Stimulated activated CD8-positive, alpha-beta memory T cell treated with anti-CD3 and anti-CD28 coated beads, Interleukin-7, amount 100 ng/mL, for 4 hours (primary cell): Measurements from ENCODE around the gene ARL5C.

Experiments
- DNase-seq, 2 donors: peaks; one replicate each; pipeline ENCODE4 v3.0.0-alpha.2; 2020; ENCODE audit warnings: low read depth in 2 of 2

ARL5C gene

GRCh38 chr17:39165841-39166349 lies at the start of gene ARL5C:
ARL5C (minus strand) TSS chr17:39166161; CDS start chr17:39165760, 401 bp downstream.
- no peak for DNase-seq

DNA sequence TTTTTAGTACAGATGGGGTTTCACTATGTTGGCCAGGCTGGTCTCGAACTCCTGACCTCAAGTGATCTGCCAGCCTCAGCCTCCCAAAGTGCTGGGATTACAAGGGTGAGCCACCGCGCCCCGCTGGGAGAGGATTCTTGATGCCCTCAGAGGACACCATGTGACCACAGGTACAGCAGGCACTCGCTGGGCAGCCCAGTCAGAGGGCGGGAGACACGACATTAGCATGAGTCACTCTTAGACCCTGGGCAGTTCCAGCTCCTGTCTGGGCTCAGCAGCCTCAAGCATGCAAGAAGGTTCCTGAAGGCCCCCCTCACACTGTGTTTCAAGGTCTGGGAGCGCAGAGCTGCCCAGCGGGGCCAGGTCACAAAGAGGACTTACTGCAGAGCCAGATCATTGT lies 47.9 kb upstream of the ARL5C start:
- no peak for DNase-seq

GRCh38 chr17:39212841-39213480 lies 47.0 kb upstream of the ARL5C start:
- no peak for DNase-seq

DNA sequence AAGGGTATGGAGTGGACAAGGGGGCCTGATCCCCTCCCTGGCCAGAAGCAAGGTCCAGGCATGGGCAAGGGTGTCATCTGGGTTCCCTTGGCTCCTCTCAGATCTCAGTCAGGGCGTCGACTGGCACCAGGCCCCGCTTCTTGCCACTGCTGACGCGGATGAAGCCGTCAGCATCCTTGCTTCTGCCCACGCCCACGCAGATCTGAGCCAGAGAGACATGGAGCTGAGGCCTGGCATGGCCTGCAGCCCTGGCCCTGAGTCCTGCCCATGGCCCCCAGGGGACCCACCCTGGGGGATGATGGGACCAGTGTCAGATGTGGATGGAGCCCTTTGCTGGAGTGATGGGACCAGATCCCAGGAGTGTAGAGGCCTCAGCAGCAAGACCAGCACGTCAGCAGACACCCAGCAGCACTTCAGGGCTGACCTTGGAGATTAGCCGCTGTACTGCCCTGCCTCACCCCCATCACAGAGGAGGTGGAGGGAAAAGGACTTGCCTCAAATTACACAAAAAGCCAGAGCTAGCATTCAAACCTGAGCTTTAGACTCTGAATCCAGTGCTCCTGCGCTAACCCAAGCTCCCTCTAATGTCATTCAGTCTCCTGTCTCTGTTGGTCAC lies 46.3 kb upstream of the ARL5C start:
- DNase-seq = no peak

- DNase-seq = no peak
Measured at GRCh38 chr17:39210093-39210434, 44.1 kb upstream of the ARL5C start.

DNA sequence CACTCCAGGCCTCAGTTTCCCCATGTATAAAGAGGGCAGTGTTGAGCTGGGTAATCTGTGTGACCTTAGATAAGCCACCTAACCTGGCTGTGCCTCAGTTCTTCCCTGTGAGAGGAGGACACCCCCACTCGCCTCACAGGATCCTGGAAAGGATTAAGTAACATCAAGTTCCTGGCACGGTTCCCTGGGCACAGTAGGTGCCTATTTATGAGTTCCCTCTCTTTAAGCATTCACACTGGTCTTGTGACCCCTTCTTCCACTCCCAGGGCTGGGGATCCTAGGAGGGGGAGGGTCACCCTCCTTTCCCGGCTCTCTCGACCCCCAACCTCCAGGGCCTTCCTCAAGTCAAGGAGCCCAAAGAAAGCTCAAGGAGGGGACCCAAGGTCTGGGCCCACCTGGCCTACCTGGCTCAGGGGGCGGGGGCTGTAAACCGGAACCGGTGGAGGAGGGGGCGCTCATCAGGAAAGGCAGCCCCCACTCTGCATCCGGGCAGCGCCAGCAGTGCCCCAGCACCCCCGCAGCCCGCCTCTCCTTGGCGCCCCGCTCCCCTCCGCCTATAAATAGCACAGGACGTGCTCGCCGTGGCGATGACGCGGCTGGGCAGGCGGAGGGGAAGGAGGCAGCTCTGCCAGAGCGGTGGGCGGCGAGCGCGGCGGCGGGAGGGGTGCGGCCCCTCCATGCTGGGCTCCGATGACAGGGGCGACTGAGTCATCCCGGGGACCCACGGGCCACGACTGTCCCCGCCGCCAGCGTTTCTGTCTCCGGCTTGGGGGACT lies 43.5 kb upstream of the ARL5C start:
- peak; percentile 72 to 90 for DNase-seq

DNA sequence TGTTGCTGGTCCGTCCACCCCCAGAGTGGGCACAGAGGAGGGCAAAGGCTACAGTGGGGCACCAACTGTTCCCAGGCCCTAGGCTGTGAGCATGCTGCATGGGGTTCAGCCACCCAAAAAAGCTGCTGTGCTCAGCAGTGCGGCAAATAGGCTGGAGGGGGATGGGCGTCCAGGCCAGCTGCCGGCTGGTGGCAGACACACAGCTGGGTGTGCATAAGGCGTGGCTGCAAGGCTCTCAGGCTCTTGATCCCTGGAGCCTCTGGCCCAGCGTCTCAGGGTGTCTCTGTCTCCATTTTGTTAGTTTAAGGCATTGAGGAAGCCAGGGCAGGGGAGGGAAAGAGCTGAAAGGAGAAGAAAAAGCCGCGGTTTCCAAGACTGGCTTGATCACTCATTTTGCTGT lies 42.9 kb upstream of the ARL5C start:
- no peak for DNase-seq

- DNase-seq = no peak
Measured at GRCh38 chr17:39208136-39208535, 42.2 kb upstream of the ARL5C start.

DNA sequence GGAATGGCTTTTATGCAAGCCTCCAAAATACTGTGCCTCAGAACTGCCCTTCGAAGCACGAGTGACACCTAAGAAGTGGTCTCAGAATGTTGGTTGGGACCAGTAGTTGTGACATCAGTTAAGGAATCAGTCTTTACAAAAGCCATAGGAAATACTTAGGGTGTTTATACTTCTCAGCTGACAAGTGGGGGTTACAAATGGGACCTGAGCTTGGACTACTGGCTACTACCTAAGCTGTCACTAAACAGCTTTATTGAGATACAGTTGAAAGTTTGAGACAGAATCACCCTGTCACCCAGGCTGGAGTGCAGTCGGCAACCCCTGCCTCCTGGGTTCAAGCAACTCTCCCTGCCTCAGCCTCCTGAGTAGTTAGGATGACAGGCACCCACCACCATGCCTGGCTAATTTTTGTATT lies 39.2 kb upstream of the ARL5C start:
- DNase-seq = no peak

DNA sequence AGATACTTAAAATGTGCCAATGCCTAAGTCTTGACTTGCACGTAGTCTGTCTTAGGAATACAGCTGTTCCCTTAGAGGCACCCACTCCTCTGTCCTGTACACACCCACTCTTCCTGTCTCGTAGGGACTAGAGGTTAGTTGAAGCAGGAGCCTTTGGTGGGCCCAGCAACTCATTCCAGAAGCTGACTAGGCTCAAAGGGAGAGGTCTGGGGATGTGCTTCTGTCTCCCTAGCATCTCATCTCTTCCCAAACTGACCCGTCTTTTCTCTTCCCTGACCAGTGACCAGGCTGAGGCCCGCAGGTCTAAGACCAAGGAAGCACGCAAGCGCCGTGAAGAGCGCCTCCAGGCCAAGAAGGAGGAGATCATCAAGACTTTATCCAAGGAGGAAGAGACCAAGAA lies 38.3 kb upstream of the ARL5C start:
- no peak for DNase-seq

- DNase-seq = no peak
Measured at GRCh38 chr17:39200957-39201510, 35.1 kb upstream of the ARL5C start.

DNA sequence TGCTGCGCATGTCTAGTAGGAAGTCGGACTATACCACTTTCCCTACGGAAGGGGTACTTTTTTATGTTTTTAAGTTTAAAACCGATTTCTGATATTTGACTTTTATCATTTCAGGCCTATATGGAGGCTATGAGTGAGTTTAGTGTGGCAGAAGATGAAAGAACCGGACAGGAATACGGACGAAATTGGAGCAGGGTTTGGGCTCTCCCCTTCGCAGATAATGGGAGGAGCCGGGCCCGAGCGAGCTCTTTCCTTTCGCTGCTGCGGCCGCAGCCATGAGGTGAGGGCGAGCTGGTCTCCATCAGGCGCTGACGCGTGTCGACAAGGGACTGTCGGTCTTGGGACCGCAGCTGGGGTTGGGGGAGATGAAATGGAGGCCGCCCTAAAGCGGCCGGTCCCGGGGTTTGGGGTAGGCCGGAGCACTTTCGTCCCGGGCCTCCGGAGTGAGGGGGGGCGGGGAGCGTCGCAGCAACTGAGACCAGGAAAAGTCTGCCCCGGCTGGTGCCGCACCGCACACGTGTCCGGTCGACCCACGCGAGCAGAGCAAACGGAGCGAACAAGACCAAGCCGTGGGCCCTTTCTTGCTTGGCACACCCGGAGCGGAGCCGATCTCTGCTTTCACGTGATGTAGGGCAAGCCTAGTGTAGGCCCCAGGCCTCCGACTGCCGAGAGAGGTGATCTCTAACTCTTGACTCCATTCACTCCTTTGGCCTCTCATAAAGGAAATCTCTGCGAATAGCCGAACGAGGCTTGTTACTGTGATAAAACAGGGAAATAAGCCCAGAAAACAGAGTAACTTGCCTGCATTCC lies 34.3 kb upstream of the ARL5C start, which contains the start of gene RPL19:
Gene RPL19 (plus strand): TSS at position 214 of the 810 bp plus-strand sequence. CDS start 62 bp downstream, at position 276.
- peak; percentile 70 to 74 for DNase-seq

- peak; percentile 84 to 92 for DNase-seq
Measured at GRCh38 chr17:39199820-39200069, 33.8 kb upstream of the ARL5C start.

- no peak for DNase-seq
Measured at GRCh38 chr17:39198186-39198566, 32.2 kb upstream of the ARL5C start.

DNA sequence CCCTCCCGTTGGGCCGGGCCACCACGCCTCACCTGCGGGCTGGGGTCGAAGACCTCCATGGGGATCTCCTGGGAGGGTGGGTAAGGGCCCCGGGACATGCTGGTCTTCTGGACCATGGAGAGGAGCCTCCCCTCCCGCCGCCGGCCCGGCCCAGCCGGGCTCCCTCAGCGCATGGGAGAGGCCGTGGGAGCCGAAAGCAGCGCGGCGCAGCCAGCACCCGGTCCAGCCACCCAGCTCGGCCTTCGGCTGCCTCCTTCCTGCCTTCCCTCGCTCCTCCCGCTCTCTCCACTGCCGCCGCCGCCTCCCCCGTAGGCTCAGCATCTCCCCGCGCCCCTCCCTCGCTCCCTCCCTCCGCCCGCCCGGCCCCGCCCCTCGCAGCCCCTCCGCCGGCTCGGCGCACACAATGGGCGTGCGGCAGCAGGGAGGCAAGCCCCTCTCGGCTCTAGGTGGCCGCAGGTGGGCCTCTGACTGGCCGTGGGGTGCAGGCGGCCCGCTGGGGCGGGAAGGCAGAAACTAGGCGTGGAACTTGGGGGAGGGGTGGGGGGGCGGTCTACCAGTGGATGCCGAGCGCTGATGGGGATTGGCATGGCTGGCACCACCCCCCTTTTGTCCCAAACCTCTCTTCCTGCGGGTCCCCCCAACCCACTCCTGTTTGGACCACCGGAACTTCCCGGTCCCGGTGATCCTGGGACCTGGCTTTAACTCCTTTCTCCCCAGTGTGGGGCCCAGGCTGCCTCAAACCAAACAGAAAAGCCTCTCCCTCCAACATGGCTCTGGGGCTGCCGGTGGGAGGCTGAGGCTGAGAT lies 31.6 kb upstream of the ARL5C start, which contains the start of gene CACNB1:
Gene CACNB1 (minus strand): TSS at position 290 of the 806 bp plus-strand sequence. CDS start 174 bp downstream, at position 116.
- DNase-seq = peak; percentile 31 to 62

- DNase-seq = peak in 1 of 2 donors; percentile 32
Measured at GRCh38 chr17:39196808-39197291, 30.9 kb upstream of the ARL5C start.

DNA sequence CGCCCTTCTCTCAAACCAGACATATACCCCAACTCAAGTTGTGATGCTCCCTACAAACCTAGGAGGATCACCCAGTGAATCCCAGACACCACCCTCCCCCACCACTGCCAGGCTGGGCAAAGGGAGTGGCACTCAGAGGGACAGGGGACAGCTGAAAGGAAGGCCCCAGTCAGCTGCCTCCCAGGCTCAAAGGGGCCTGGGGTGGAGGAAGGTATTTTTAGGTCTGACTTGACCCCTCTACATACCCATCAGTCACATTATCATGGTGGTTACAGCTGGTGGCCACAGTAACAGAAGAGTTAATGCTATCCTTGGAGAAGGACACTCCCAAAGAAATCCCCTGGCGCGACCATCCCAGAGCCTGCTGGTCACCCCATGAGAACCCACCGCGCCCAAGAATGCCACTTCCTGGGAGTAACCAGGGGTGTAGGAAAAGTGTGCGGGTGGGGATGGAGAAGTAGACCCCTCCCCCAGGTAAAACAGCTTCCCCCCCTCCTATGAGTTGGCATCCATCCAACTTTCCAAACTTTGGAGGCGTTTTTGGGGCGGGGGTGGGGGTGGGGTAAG lies 30.4 kb upstream of the ARL5C start:
- no peak for DNase-seq

GRCh38 chr17:39195568-39196160 lies 29.7 kb upstream of the ARL5C start:
- DNase-seq = no peak

GRCh38 chr17:39194985-39195524 lies 29.1 kb upstream of the ARL5C start:
- DNase-seq = no peak
